HCT116 (cell line): ENCODE results near the gene WNT9A.

Experiments
- CTCF ChIP-seq, 3 experiments: fragments of 200-600 bp in 1 of 3; sonication (generic) in 1 of 3; IDR thresholded peaks in 2 of 3; conservative IDR thresholded peaks in 1 of 3; 2 replicates each; pipeline ENCODE4 v1.5.1; 2012 to 2017; ENCODE audit warnings: low read depth in 2 of 3, low read length in 2 of 3, antibody characterized with exemption in 1 of 3, borderline replicate concordance in 1 of 3, control low read depth in 1 of 3, mild to moderate bottlenecking in 1 of 3, mixed read lengths in 1 of 3, mixed run types in 1 of 3, moderate library complexity in 1 of 3; ENCODE audit not compliant: insufficient read depth in 1 of 3
- EGR1 ChIP-seq: IDR thresholded peaks from 2 replicates; pipeline ENCODE4 v1.6.1; 2012; ENCODE audit warnings: low read depth
- EZH2phosphoT487 ChIP-seq: fragments of 200-600 bp; IDR thresholded peaks from 2 replicates; pipeline ENCODE4 v1.6.1; 2018; ENCODE audit warnings: antibody characterized with exemption, borderline replicate concordance
- POLR2A ChIP-seq: IDR thresholded peaks from 2 replicates; pipeline ENCODE4 v1.7.0; 2011; ENCODE audit warnings: borderline replicate concordance; ENCODE audit not compliant: insufficient read depth, insufficient read length; ENCODE audit errors: extremely low read depth
- REST ChIP-seq: IDR thresholded peaks from 2 replicates; pipeline ENCODE4 v1.6.1; 2012; ENCODE audit warnings: low read depth
- TCF7L2 ChIP-seq: IDR thresholded peaks from 2 replicates; pipeline ENCODE4 v1.7.0; 2011; ENCODE audit warnings: borderline replicate concordance, inconsistent platforms; ENCODE audit not compliant: insufficient read depth, insufficient read length; ENCODE audit errors: extremely low read depth
- YY1 ChIP-seq: IDR thresholded peaks from 2 replicates; pipeline ENCODE4 v1.6.1; 2011; ENCODE audit warnings: low read length, low read depth, moderate library complexity, mild to moderate bottlenecking; ENCODE audit not compliant: insufficient replicate concordance; ENCODE audit errors: extremely low read depth
- ZBTB33 ChIP-seq: IDR thresholded peaks from 2 replicates; pipeline ENCODE4 v1.6.1; 2011; ENCODE audit warnings: mild to moderate bottlenecking, low read length, moderate library complexity; ENCODE audit not compliant: insufficient replicate concordance; ENCODE audit errors: extremely low read depth
- ZNF274 ChIP-seq: fragments of 200-500 bp; sonication (Bioruptor generic); IDR thresholded peaks from 2 replicates; pipeline ENCODE4 v1.6.1; 2014; ENCODE audit warnings: mild to moderate bottlenecking, low read depth, low read length, inconsistent platforms

GRCh38 chr1:227893949-227894721, 53.6 kb downstream of the WNT9A start:
- TF ChIP-seq ZBTB33: no peak
- no peak for TF ChIP-seq EZH2phosphoT487
- no peak for TF ChIP-seq CTCF (IDR thresholded peaks at IDR 0.05 in 2 of 3, conservative IDR thresholded peaks at IDR 0.05 in 1 of 3; ENCODE audit: borderline replicate concordance in 1 of 3, insufficient read depth in 1 of 3, low read depth in 2 of 3, low read length in 2 of 3)
- TF ChIP-seq ZNF274: no peak
- TF ChIP-seq YY1: no peak
- TF ChIP-seq POLR2A: no peak
- no peak for TF ChIP-seq TCF7L2
- no peak for TF ChIP-seq EGR1
- no peak for TF ChIP-seq REST
